IPS-18c (cell line): Measurements from ENCODE around the gene CPAMD8.
"Not testable (repeated sequence)": the region's sequence is repeated elsewhere in the genome, so short reads cannot be mapped to it uniquely, and the experiment has no call there.

Source experiments
- H3K4me3 ChIP-seq: 2 replicates; pipeline ENCODE4 v1.7.0; 2013; ENCODE audit warnings: low read depth, mild to moderate bottlenecking, low read length, moderate library complexity; ENCODE audit not compliant: insufficient read depth
- H3K9me3 ChIP-seq: one replicate; pipeline ENCODE4 v1.6.1; 2013; ENCODE audit warnings: mild to moderate bottlenecking, low read length, moderate library complexity; ENCODE audit not compliant: control insufficient read depth, insufficient read depth

Gene CPAMD8

GRCh38 chr19:17021328-17021727 is 5.3 kb downstream of the CPAMD8 start:
- no peaks in the 10 kb centered on the region for H3K9me3 ChIP-seq
- H3K4me3 ChIP-seq: no peak overlapping the region; the same call in 1 of the 2 replicates

- Histone ChIP-seq H3K4me3 (no peak overlapping the region), H3K9me3 (no peaks in the 10 kb centered on the region)
Observed at GRCh38 chr19:17020823-17021222, 5.8 kb downstream of the CPAMD8 start.

DNA sequence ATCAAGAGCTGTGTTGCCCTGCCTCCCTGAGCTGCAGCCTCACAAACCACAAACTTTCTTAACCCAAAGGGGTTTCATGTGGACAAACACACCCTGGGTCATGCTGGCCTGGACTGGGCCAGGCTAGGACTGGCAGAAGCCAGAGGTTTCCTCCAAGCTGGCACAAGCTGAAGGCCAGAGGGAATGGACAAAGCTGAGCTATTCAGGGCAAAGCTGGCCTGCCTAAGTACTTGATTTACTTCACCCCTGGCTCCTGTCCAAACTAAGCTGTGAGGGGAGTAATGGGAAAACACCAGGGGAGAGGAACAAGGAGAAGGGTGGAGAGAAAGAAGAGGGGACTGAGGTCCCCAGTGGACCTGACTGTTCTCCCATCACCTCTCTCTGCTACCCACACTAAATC is 6.2 kb downstream of the CPAMD8 start:
- no peak overlapping the region for H3K4me3 ChIP-seq
- H3K9me3 ChIP-seq: no peaks in the 10 kb centered on the region

- not testable (repeated sequence) for H3K9me3 ChIP-seq, H3K4me3 ChIP-seq
Observed at GRCh38 chr19:17014212-17014861, 12.3 kb downstream of the CPAMD8 start.

GRCh38 chr19:17011485-17011884 is 15.1 kb downstream of the CPAMD8 start:
- no peak overlapping the region for H3K4me3 ChIP-seq
- no peaks in the 10 kb centered on the region for H3K9me3 ChIP-seq

GRCh38 chr19:17006579-17006978 is 20.0 kb downstream of the CPAMD8 start:
- Histone ChIP-seq H3K9me3 (no peaks in the 10 kb centered on the region), H3K4me3 (no peak overlapping the region)

GRCh38 chr19:17005000-17005399 is 21.6 kb downstream of the CPAMD8 start:
- Histone ChIP-seq H3K9me3 (no peaks in the 10 kb centered on the region), H3K4me3 (no peak overlapping the region)

DNA sequence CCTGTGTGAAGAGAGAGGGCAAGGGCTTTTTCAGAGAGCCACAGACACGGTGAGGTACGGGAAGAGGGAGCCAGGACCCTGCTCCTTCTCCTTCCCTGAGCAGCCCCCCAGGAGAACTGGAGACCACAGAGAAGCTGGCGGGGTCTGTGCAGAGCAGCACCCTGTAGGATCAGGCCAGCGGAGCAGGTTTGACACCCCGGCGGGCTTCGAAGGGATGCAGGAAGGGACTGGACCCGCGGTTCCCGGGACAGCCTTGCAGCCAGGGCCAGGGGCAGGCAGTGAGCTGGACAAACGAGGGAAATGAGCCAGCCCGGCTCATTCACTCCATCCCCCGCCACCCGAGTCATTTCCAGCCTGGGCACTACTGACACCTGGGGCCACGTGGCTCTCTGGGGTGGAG is 22.2 kb downstream of the CPAMD8 start:
- H3K4me3 ChIP-seq: no peak overlapping the region
- peaks cover 2% of the 10 kb centered on the region for H3K9me3 ChIP-seq

GRCh38 chr19:17002455-17002854 is 24.2 kb downstream of the CPAMD8 start:
- peaks cover 2% of the 10 kb centered on the region for H3K9me3 ChIP-seq
- H3K4me3 ChIP-seq: no peak overlapping the region

- H3K4me3 ChIP-seq: 0 out of 2 replicates have a peak overlapping the region, but pooled peaks have one; percentile 20
- H3K9me3 ChIP-seq: peaks cover 2% of the 10 kb centered on the region
Observed at GRCh38 chr19:17001603-17002183, 24.9 kb downstream of the CPAMD8 start.

DNA sequence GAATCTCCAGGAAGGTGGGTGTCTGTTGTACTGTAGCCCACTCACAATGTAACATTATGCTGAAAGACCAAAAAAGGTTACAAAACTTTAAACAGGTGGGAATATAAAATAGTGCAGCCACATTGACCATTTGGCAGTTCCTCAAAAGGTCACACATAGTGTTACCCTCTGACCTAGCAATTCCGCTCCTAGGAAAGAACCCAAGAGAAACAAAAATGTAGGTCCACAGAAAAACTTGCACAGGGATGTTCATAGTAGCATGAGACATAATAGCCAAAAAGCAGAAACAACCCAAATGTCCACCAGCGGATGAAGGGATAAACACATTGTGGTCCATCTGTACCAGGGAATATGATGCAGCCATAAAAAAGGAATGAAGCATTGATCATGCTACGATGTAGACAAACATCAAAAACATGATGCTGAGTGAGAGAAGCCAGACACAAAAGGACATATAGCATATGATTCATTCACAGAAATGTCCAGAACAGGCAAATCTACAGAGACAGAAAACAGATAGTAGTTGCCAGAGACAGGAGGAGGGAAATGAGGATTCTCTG is 27.9 kb downstream of the CPAMD8 start:
- Histone ChIP-seq H3K4me3 (no peak overlapping the region), H3K9me3 (peaks cover 2% of the 10 kb centered on the region)

DNA sequence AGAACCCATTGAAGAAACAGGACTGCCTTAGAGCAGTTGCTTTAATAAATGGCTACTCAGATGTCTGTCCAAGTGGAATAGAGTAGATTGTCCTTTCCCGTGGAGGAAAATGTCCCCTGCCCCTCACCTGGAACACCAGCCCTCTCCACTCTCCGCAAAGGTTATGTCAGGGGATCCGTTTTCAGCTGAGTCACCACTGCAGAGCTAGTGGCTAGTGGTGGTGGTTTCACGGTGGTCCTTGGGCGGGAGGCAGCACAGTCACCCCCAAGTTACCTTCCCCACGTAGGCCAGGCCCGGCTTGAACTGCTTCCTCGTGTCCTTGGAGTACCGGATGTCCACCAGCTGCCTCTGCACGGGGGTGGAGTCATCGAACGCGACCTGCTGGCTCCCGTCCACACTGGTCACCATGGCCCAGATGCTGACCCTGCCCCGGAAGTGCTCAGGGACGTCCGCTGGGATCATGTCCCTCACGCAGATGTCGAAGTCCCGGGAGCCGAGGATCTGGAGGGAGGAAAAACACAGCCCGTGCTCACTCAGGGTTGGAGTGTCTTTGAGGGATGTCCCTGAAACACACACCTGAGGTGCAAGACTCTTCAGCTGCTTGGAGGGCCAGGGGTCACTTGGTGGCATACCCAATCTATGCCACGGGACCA is 29.6 kb downstream of the CPAMD8 start:
- not testable (repeated sequence) for H3K4me3 ChIP-seq, H3K9me3 ChIP-seq

DNA sequence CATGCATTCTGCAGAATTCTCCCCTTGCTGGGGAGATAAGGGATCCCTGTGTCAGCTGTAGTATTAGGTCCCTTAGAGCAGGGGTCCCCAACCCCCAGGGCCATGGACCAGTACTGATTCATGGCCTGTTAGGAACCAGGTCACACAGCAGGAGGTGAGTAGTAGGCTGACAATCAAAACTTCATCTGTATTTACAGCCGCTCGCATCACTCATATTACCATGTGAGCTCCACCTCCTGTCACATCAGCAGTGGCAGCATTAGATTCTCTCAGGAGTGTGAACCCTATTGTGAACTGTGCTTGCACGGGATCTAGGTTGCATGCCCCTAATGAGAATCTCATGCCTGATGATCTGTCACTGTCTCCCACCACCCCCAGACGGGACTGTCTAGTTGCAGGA is 37.9 kb downstream of the CPAMD8 start:
- H3K9me3 ChIP-seq: peaks cover 8% of the 10 kb centered on the region

GRCh38 chr19:16985403-16985802 is 41.2 kb downstream of the CPAMD8 start:
- H3K4me3 ChIP-seq: no peak overlapping the region
- peaks cover 8% of the 10 kb centered on the region for H3K9me3 ChIP-seq

More for the DNA sequence above, 37.9 kb downstream of the CPAMD8 start:
- no peak overlapping the region for H3K4me3 ChIP-seq

- not testable (repeated sequence) for H3K9me3 ChIP-seq
Observed at GRCh38 chr19:16982586-16982985, 44.0 kb downstream of the CPAMD8 start.

DNA sequence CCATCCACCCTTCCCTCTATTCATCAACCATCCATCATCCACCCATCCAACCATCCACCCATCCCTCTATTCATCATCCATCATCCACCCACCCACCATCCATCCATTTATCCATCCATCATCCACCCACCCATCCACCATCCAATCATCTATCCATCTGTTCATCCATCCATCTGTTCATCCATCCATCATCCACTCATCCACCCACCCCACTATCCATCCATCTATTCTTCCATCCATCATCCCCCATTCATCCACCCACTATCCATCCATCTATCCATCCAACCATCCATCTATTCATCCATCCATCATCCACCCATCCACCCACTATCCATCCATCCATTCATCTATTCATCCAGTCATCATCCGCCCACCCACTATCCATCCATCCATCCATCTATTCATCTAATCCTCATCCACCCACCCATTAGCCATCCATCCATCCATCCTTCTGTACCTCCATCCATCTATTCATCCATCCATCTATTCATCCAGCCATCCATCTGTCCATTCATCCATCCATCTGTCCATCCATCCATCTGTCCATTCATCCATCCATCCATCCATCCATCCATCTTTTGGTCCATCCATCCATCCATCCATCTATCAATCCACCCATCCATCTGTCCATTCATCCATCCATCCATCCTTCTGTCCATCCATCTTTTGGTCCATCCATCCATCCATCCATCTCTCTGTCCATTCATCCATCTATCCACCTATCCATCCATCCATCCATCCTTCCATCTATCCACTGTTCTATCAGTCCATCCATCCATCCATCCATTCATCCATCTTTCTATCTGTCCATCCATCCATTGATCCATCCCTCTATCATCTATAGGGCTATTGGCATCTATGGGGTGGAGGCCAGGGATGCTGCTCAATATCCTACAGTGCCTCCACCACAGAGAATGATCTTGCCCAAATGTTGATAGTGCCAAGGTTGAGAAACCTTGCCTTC is 47.5 kb downstream of the CPAMD8 start:
- H3K9me3 ChIP-seq: peaks cover 3% of the 10 kb centered on the region

More at GRCh38 chr19:16982586-16982985, 44.0 kb downstream of the CPAMD8 start:
- H3K4me3 ChIP-seq: not testable (repeated sequence)

GRCh38 chr19:16978156-16978555 is 48.5 kb downstream of the CPAMD8 start:
- H3K4me3 ChIP-seq: no peak overlapping the region
- no peaks in the 10 kb centered on the region for H3K9me3 ChIP-seq

More for the DNA sequence above, 47.5 kb downstream of the CPAMD8 start:
- H3K4me3 ChIP-seq: no peak overlapping the region
